Measurements from ENCODE around the gene HES4.
"Not testable (repeated sequence)": the region's sequence is repeated elsewhere in the genome, so short reads cannot be mapped to it uniquely, and the experiment has no call there.

DNA sequence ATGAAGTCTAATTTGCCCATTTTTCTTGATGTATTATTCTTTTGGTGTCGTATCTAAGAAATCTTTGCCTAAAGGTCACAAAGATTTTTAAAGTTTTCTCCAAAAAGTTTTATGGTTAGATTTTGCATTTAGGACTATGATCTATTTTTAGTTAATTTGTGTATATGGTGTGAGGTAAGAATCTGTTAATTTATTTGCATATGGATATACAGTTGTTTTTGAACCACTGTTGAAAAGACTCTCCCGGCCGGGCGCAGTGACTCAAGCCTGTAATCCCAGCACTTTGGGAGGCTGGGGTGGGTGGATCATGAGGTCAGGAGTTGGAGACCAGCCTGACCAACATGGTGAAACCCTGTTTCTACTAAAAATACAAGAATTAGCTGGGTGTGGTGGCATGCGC lies 11.8 kb downstream of the HES4 start:
- TF ChIP-seq, protein P1, sequence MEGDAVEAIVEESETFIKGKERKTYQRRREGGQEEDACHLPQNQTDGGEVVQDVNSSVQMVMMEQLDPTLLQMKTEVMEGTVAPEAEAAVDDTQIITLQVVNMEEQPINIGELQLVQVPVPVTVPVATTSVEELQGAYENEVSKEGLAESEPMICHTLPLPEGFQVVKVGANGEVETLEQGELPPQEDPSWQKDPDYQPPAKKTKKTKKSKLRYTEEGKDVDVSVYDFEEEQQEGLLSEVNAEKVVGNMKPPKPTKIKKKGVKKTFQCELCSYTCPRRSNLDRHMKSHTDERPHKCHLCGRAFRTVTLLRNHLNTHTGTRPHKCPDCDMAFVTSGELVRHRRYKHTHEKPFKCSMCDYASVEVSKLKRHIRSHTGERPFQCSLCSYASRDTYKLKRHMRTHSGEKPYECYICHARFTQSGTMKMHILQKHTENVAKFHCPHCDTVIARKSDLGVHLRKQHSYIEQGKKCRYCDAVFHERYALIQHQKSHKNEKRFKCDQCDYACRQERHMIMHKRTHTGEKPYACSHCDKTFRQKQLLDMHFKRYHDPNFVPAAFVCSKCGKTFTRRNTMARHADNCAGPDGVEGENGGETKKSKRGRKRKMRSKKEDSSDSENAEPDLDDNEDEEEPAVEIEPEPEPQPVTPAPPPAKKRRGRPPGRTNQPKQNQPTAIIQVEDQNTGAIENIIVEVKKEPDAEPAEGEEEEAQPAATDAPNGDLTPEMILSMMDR (IDR thresholded peaks at IDR 0.05) = not testable (repeated sequence)
- TF ChIP-seq POLR2A (IDR thresholded peaks at IDR 0.05) = not testable (repeated sequence)
